Lower leg skin (tissue), 3 donors: ENCODE results near the gene C2orf92.

Source experiments
- CTCF ChIP-seq, 3 donors: fragments of 450-650 bp; IDR thresholded peaks; one replicate each; pipeline ENCODE4 v1.5.1; 2016; ENCODE audit warnings: antibody characterized with exemption in 3 of 3, mild to moderate bottlenecking in 3 of 3, moderate library complexity in 2 of 3
- POLR2A ChIP-seq, 2 donors: fragments of 450-650 bp; IDR thresholded peaks; one replicate each; pipeline ENCODE4 v1.6.1; 2016 to 2017; ENCODE audit warnings: antibody characterized with exemption in 2 of 2, mild to moderate bottlenecking in 1 of 2, moderate library complexity in 1 of 2

- TF ChIP-seq CTCF (IDR thresholded peaks at IDR 0.05) = no peak
- no peak for TF ChIP-seq POLR2A (IDR thresholded peaks at IDR 0.05)
These were observed 21.7 kb downstream of the C2orf92 start for GRCh38 chr2:97691166-97691565.
